HEK293 (cell line): ENCODE results near the gene SF3B6.

ENCODE experiments used
- CTCF ChIA-PET: fragments of 350-600 bp; formaldehyde crosslinking; extraction: SDS; loops from one replicate; lab custom pipeline; 2021; ENCODE audit warnings: antibody characterized with exemption; lab: Yijun Ruan, JAX
- POLR2A ChIA-PET: fragments of 300-600 bp; formaldehyde crosslinking; extraction: SDS; loops from one replicate; lab custom pipeline; 2020; ENCODE audit warnings: antibody characterized with exemption, inconsistent platforms; lab: Yijun Ruan, JAX
- H3K27ac ChIP-seq: fragments of 200-500 bp; sonication (Bioruptor generic); 2 replicates; pipeline ENCODE4 v1.5.1; 2014; ENCODE audit warnings: low read depth, low read length, control low read depth, inconsistent platforms; ENCODE audit errors: extremely low read depth
- H3K36me3 ChIP-seq, 2 experiments: fragments of 200-500 bp in 1 of 2; sonication (Bioruptor generic) in 1 of 2; 1 replicate in 1 of 2; 2 replicates in 1 of 2; pipeline ENCODE4 v1.5.1; 2014 to 2017; ENCODE audit warnings: inconsistent platforms in 2 of 2, low read length in 2 of 2; ENCODE audit not compliant: control insufficient read depth in 2 of 2, insufficient read depth in 1 of 2
- H3K4me1 ChIP-seq: fragments of 200-500 bp; sonication (Bioruptor generic); 2 replicates; pipeline ENCODE4 v1.5.1; 2014; ENCODE audit warnings: mild to moderate bottlenecking, low read length, inconsistent platforms; ENCODE audit not compliant: control insufficient read depth, insufficient read depth
- H3K4me3 ChIP-seq: 2 replicates; pipeline ENCODE4 v1.5.1; 2011; ENCODE audit warnings: low read depth, mild to moderate bottlenecking, control low read depth, low read length, moderate library complexity
- H3K9me3 ChIP-seq: fragments of 200-500 bp; sonication (Bioruptor generic); 2 replicates; pipeline ENCODE4 v1.5.1; 2014; ENCODE audit warnings: low read depth, low read length, inconsistent platforms; ENCODE audit not compliant: control insufficient read depth, insufficient read depth
- BCL6B ChIP-seq: fragments of 450-650 bp; formaldehyde crosslinking; IDR thresholded peaks from 2 replicates; pipeline ENCODE4 v1.5.1; 2017; ENCODE audit warnings: missing biosample characterization, missing genetic modification characterization
- KLF10 ChIP-seq: fragments of 450-650 bp; IDR thresholded peaks from 2 replicates; pipeline ENCODE4 v1.5.1; 2018; ENCODE audit warnings: missing biosample characterization, mild to moderate bottlenecking, missing genetic modification characterization
- KLF7 ChIP-seq: fragments of 450-650 bp; formaldehyde crosslinking; IDR thresholded peaks from 2 replicates; pipeline ENCODE4 v1.5.1; 2016; ENCODE audit warnings: missing biosample characterization, missing genetic modification characterization, borderline replicate concordance
- PRDM10 ChIP-seq: fragments of 450-650 bp; formaldehyde crosslinking; IDR thresholded peaks from 2 replicates; pipeline ENCODE4 v1.5.1; 2016; ENCODE audit warnings: missing biosample characterization, missing genetic modification characterization
- PRDM2 ChIP-seq: fragments of 450-650 bp; formaldehyde crosslinking; IDR thresholded peaks from 2 replicates; pipeline ENCODE4 v1.5.1; 2016; ENCODE audit warnings: missing biosample characterization, missing genetic modification characterization, borderline replicate concordance
- SCRT2 ChIP-seq: fragments of 450-650 bp; formaldehyde crosslinking; IDR thresholded peaks from 2 replicates; pipeline ENCODE4 v1.5.1; 2016; ENCODE audit warnings: missing biosample characterization, missing genetic modification characterization
- ZBTB11 ChIP-seq: fragments of 450-650 bp; formaldehyde crosslinking; conservative IDR thresholded peaks from 2 replicates; pipeline ENCODE4 v1.5.1; 2016; ENCODE audit warnings: low read depth, missing biosample characterization, missing genetic modification characterization
- ZBTB17 ChIP-seq: fragments of 450-650 bp; formaldehyde crosslinking; IDR thresholded peaks from 2 replicates; pipeline ENCODE4 v1.5.1; 2016; ENCODE audit warnings: missing biosample characterization, missing genetic modification characterization
- ZFHX2 ChIP-seq: fragments of 450-650 bp; formaldehyde crosslinking; conservative IDR thresholded peaks from 2 replicates; pipeline ENCODE4 v1.5.1; 2016; ENCODE audit warnings: missing biosample characterization, missing genetic modification characterization
- ZNF133 ChIP-seq: fragments of 450-650 bp; formaldehyde crosslinking; IDR thresholded peaks from 2 replicates; pipeline ENCODE4 v1.5.1; 2016; ENCODE audit warnings: missing biosample characterization, missing genetic modification characterization
- ZNF169 ChIP-seq: fragments of 450-650 bp; formaldehyde crosslinking; IDR thresholded peaks from 2 replicates; pipeline ENCODE4 v1.5.1; 2016; ENCODE audit warnings: missing biosample characterization, missing genetic modification characterization
- ZNF335 ChIP-seq: fragments of 450-650 bp; formaldehyde crosslinking; conservative IDR thresholded peaks from 2 replicates; pipeline ENCODE4 v1.5.1; 2016; ENCODE audit warnings: missing biosample characterization, missing genetic modification characterization
- ZNF341 ChIP-seq: fragments of 450-650 bp; formaldehyde crosslinking; IDR thresholded peaks from 2 replicates; pipeline ENCODE4; 2016; ENCODE audit warnings: low read depth, missing biosample characterization, missing genetic modification characterization
- ZNF354C ChIP-seq: fragments of 450-650 bp; formaldehyde crosslinking; IDR thresholded peaks from 2 replicates; pipeline ENCODE4 v1.5.1; 2016; ENCODE audit warnings: missing biosample characterization, missing genetic modification characterization, low read depth, borderline replicate concordance
- ZNF391 ChIP-seq: fragments of 450-650 bp; formaldehyde crosslinking; IDR thresholded peaks from 2 replicates; pipeline ENCODE4 v1.5.1; 2016; ENCODE audit warnings: low read depth, missing biosample characterization, missing genetic modification characterization, borderline replicate concordance
- ZNF48 ChIP-seq: fragments of 450-650 bp; formaldehyde crosslinking; IDR thresholded peaks from 2 replicates; pipeline ENCODE4 v1.5.1; 2016; ENCODE audit warnings: missing biosample characterization, missing genetic modification characterization
- ZNF521 ChIP-seq: fragments of 450-650 bp; formaldehyde crosslinking; IDR thresholded peaks from 2 replicates; pipeline ENCODE4 v1.5.1; 2017; ENCODE audit warnings: missing biosample characterization, mild to moderate bottlenecking, missing genetic modification characterization
- ZNF549 ChIP-seq: fragments of 450-650 bp; IDR thresholded peaks from 2 replicates; pipeline ENCODE4 v1.5.1; 2018; ENCODE audit warnings: missing biosample characterization, missing genetic modification characterization, mild to moderate bottlenecking, inconsistent platforms, moderate library complexity
- ZNF624 ChIP-seq: fragments of 450-650 bp; formaldehyde crosslinking; IDR thresholded peaks from 2 replicates; pipeline ENCODE4 v1.5.1; 2017; ENCODE audit warnings: missing biosample characterization, missing genetic modification characterization
- ZNF704 ChIP-seq: fragments of 450-650 bp; formaldehyde crosslinking; IDR thresholded peaks from 2 replicates; pipeline ENCODE4 v1.5.1; 2016; ENCODE audit warnings: missing biosample characterization, missing genetic modification characterization

SF3B6 gene

GRCh38 chr2:24122366-24123194, 46.5 kb upstream of the SF3B6 start:
- CTCF ChIA-PET, result interaction anchor here (0.8 to 1.4 kb wide), 3 partner anchors 10 to 887 kb away, joined by 3 to 8 read pairs (median 3); partner anchors contain the start of gene TP53I3
- peak overlapping the region; percentile 79; the same call in 1 of the 2 replicates for H3K27ac ChIP-seq
- POLR2A ChIA-PET, result interaction anchor here (0.7 to 1.9 kb wide), 6 partner anchors 39 to 771 kb away, joined by 3 to 6 read pairs (median 4); partner anchors contain the start of genes ATAD2B, CENPO, PTRHD1 and TP53I3
- H3K4me3 ChIP-seq, result peak overlapping the region; percentile 72
- H3K36me3 ChIP-seq, result no peaks in the 10 kb centered on the region
- H3K4me1 ChIP-seq, result peaks cover 3% of the 10 kb centered on the region
- no peaks in the 10 kb centered on the region for H3K9me3 ChIP-seq
- TF ChIP-seq ZNF704 (tag by site-specific recombination) (no peak), ZFHX2 (tag by site-specific recombination) (no peak), ZNF133 (tag by site-specific recombination) (no peak), ZNF341 (tag by site-specific recombination) (no peak), PRDM10 (tag by site-specific recombination) (peak; percentile 96), ZBTB17 (peak; percentile 39; the same call in 1 of the 2 replicates), ZBTB11 (no peak), ZNF169 (tag by site-specific recombination) (no peak), ZNF624 (tag by site-specific recombination) (no peak), BCL6B (tag by site-specific recombination) (no peak), ZNF549 (no peak), PRDM2 (no peak), SCRT2 (tag by site-specific recombination) (no peak), ZNF391 (0 out of 2 replicates have a peak, but pooled peaks have one; percentile 47), ZNF335 (tag by site-specific recombination) (peak; percentile 92), ZNF354C (tag by site-specific recombination) (no peak), KLF10 (tag by site-specific recombination) (no peak), KLF7 (tag by site-specific recombination) (no peak), ZNF521 (tag by site-specific recombination) (no peak), ZNF48 (tag by site-specific recombination) (no peak)
